Hepatocyte (in vitro differentiated cells): ENCODE data around the gene MEGF8. TPM values are rescaled to one million over a fixed set of nuclear protein-coding genes. Genes with fewer than 3 reads are reported as not detected.

Source experiments
- DNase-seq: peaks from one replicate; pipeline ENCODE4 v3.0.0-alpha.2; 2016; ENCODE audit warnings: low spot score
- H2AFZ ChIP-seq: fragments of 200-600 bp; sonication (generic); 2 replicates; pipeline ENCODE4 v1.6.0; 2016; ENCODE audit warnings: antibody characterized with exemption, mild to moderate bottlenecking
- H3K27ac ChIP-seq: fragments of 200-600 bp; sonication (generic); 2 replicates; pipeline ENCODE4 v1.5.1; 2016; ENCODE audit warnings: mild to moderate bottlenecking
- H3K27me3 ChIP-seq: fragments of 200-600 bp; sonication (generic); 2 replicates; pipeline ENCODE4 v1.6.1; 2016
- H3K36me3 ChIP-seq: fragments of 200-600 bp; sonication (generic); replicated peaks from 2 replicates; pipeline ENCODE4 v1.5.1; 2016; ENCODE audit warnings: low read depth; ENCODE audit not compliant: insufficient read depth
- H3K4me1 ChIP-seq: fragments of 200-600 bp; sonication (generic); 2 replicates; pipeline ENCODE4 v1.5.1; 2016; ENCODE audit warnings: mild to moderate bottlenecking, moderate library complexity; ENCODE audit not compliant: insufficient read depth
- H3K4me2 ChIP-seq: fragments of 200-600 bp; sonication (generic); 2 replicates; pipeline ENCODE4 v1.6.0; 2016
- H3K4me3 ChIP-seq: fragments of 200-600 bp; sonication (generic); 2 replicates; pipeline ENCODE4 v1.5.1; 2016; ENCODE audit warnings: mild to moderate bottlenecking
- H3K79me2 ChIP-seq: fragments of 200-600 bp; sonication (generic); 2 replicates; pipeline ENCODE4 v1.6.0; 2017; ENCODE audit warnings: mild to moderate bottlenecking
- H3K9me2 ChIP-seq: fragments of 200-600 bp; sonication (generic); replicated peaks from 2 replicates; pipeline ENCODE4 v1.6.0; 2017; ENCODE audit warnings: mild to moderate bottlenecking; ENCODE audit not compliant: insufficient read depth
- H3K9me3 ChIP-seq: fragments of 200-600 bp; sonication (generic); 2 replicates; pipeline ENCODE4 v1.5.1; 2016; ENCODE audit warnings: low read depth, mild to moderate bottlenecking
- H4K20me1 ChIP-seq: fragments of 200-600 bp; sonication (generic); 2 replicates; pipeline ENCODE4 v1.6.0; 2016; ENCODE audit warnings: mild to moderate bottlenecking; ENCODE audit not compliant: insufficient read depth, poor library complexity, severe bottlenecking
- CTCF ChIP-seq: fragments of 200-600 bp; sonication (generic); IDR thresholded peaks from 2 replicates; pipeline ENCODE4 v1.5.1; 2016; ENCODE audit warnings: antibody characterized with exemption, mild to moderate bottlenecking; ENCODE audit not compliant: poor library complexity
- EZH2 ChIP-seq: fragments of 200-600 bp; sonication (generic); IDR thresholded peaks from 2 replicates; pipeline ENCODE4 v1.6.1; 2016; ENCODE audit warnings: antibody characterized with exemption, mild to moderate bottlenecking, borderline replicate concordance
- EZH2phosphoT487 ChIP-seq: fragments of 200-600 bp; sonication (generic); IDR thresholded peaks from one replicate; pipeline ENCODE4 v1.6.1; 2018; ENCODE audit warnings: antibody characterized with exemption, mild to moderate bottlenecking, low read depth, moderate library complexity; ENCODE audit not compliant: unreplicated experiment, severe bottlenecking
- WGBS: methylation state at CpG from one replicate; pipeline ENCODE4 v1.1.6; 2016; ENCODE audit warnings: low lambda C conversion rate; ENCODE audit errors: missing lambda C conversion rate; 5-methylcytosine and 5-hydroxymethylcytosine counted together
- polyA plus RNA-seq: library from polyadenylated mRNA; unstranded; fragments of >200 nt; fragmentation: Nextera tagmentation; extraction: Ambion mirVana; gene quantifications from 2 replicates; pipeline ENCODE4 v1.2.1, GENCODE V29; 2016
- total RNA-seq: library from RNA; depleted of rRNA; stranded (reverse); fragments of >200 nt; gene quantifications from 2 replicates; pipeline ENCODE4 v1.2.3, GENCODE V29; 2014

The MEGF8 gene
- total and polyA plus RNA-seq, 2 experiments from 2014 or later = 8.3 to 19.2 TPM

- no peaks in the 10 kb centered on the region for H3K9me3 ChIP-seq
- H3K4me1 ChIP-seq = peaks cover 64% of the 10 kb centered on the region
- H3K9me2 ChIP-seq = no peaks in the 10 kb centered on the region
- 25% methylated on average over 7 of the region's 7 CpGs for WGBS
- DNase-seq = peak; percentile 78
- no peak overlapping the region for H2AFZ ChIP-seq
- H3K4me3 ChIP-seq = no peak overlapping the region
- no peak for TF ChIP-seq EZH2
- no peak for TF ChIP-seq EZH2phosphoT487
- no peak for TF ChIP-seq CTCF
- peaks cover 26% of the 10 kb centered on the region for H4K20me1 ChIP-seq
- H3K79me2 ChIP-seq = peaks cover 60% of the 10 kb centered on the region
- peak overlapping the region; percentile 94 for H3K4me2 ChIP-seq
- H3K27me3 ChIP-seq = no peaks in the 10 kb centered on the region
- no peaks in the 10 kb centered on the region for H3K36me3 ChIP-seq
- H3K27ac ChIP-seq = peak overlapping the region; percentile 99
Observed at GRCh38 chr19:42281827-42282762, 43.3 kb upstream of the MEGF8 start.

- no peaks in the 10 kb centered on the region for H3K9me3 ChIP-seq
- peaks cover 57% of the 10 kb centered on the region for H3K4me1 ChIP-seq
- TF ChIP-seq CTCF (no peak), EZH2 (no peak), EZH2phosphoT487 (no peak)
- no peaks in the 10 kb centered on the region for H3K27me3 ChIP-seq
- H3K4me3 ChIP-seq = peak overlapping the region; percentile 20
- peaks cover 58% of the 10 kb centered on the region for H3K79me2 ChIP-seq
- H4K20me1 ChIP-seq = peaks cover 32% of the 10 kb centered on the region
- peak overlapping the region; percentile 99 for H3K27ac ChIP-seq
- H3K36me3 ChIP-seq = no peaks in the 10 kb centered on the region
- WGBS = 52% methylated on average over 4 of the region's 4 CpGs
- DNase-seq = no peak
- no peaks in the 10 kb centered on the region for H3K9me2 ChIP-seq
- peak overlapping the region; percentile 94 for H3K4me2 ChIP-seq
- no peak overlapping the region for H2AFZ ChIP-seq
Observed at GRCh38 chr19:42282819-42283187, 42.6 kb upstream of the MEGF8 start.

- peak overlapping the region; percentile 99 for H3K27ac ChIP-seq
- TF ChIP-seq EZH2 (no peak), EZH2phosphoT487 (no peak), CTCF (no peak)
- H3K9me3 ChIP-seq = no peaks in the 10 kb centered on the region
- H2AFZ ChIP-seq = no peak overlapping the region
- no peaks in the 10 kb centered on the region for H3K36me3 ChIP-seq
- peaks cover 51% of the 10 kb centered on the region for H3K4me1 ChIP-seq
- H3K79me2 ChIP-seq = peaks cover 56% of the 10 kb centered on the region
- H3K9me2 ChIP-seq = no peaks in the 10 kb centered on the region
- 10% methylated on average over 21 of the region's 74 CpGs for WGBS
- H3K27me3 ChIP-seq = no peaks in the 10 kb centered on the region
- H4K20me1 ChIP-seq = peaks cover 36% of the 10 kb centered on the region
- DNase-seq = peak; percentile 99
- H3K4me2 ChIP-seq = peak overlapping the region; percentile 94
- peak overlapping the region; percentile 20 for H3K4me3 ChIP-seq
Observed at GRCh38 chr19:42283188-42284065, 42.0 kb upstream of the MEGF8 start.
